Esophagus muscularis mucosa (tissue), 4 donors: Measurements from ENCODE around the gene PTOV1.

Experiments
- EP300 ChIP-seq: sonication (generic); formaldehyde crosslinking; IDR thresholded peaks from one replicate; pipeline ENCODE4 v1.6.1; 2017; ENCODE audit warnings: antibody characterized with exemption
- POLR2A ChIP-seq: fragments of 450-650 bp; IDR thresholded peaks from one replicate; pipeline ENCODE4 v1.6.1; 2017; ENCODE audit warnings: antibody characterized with exemption, moderate library complexity, mild to moderate bottlenecking, low read depth
- POLR2AphosphoS5 ChIP-seq, 2 donors: sonication (generic); formaldehyde crosslinking; IDR thresholded peaks; one replicate each; pipeline ENCODE4 v1.6.1; 2017; ENCODE audit warnings: antibody characterized with exemption in 2 of 2
- TF ChIP-seq, protein P1 (sequence below), 3 experiments: fragments of 200-600 bp in 2 of 3; fragments of 450-650 bp in 1 of 3; sonication (generic) in 2 of 3; IDR thresholded peaks; one replicate each; pipeline ENCODE4 v1.5.1; 2017 to 2019; ENCODE audit warnings: antibody characterized with exemption in 3 of 3, mild to moderate bottlenecking in 2 of 3, moderate library complexity in 1 of 3

GRCh38 chr19:49896863-49897621 is 46.1 kb downstream of the PTOV1 start, which contains the start of gene IL4I1:
- TF ChIP-seq POLR2A, result no peak
- TF ChIP-seq, protein P1, sequence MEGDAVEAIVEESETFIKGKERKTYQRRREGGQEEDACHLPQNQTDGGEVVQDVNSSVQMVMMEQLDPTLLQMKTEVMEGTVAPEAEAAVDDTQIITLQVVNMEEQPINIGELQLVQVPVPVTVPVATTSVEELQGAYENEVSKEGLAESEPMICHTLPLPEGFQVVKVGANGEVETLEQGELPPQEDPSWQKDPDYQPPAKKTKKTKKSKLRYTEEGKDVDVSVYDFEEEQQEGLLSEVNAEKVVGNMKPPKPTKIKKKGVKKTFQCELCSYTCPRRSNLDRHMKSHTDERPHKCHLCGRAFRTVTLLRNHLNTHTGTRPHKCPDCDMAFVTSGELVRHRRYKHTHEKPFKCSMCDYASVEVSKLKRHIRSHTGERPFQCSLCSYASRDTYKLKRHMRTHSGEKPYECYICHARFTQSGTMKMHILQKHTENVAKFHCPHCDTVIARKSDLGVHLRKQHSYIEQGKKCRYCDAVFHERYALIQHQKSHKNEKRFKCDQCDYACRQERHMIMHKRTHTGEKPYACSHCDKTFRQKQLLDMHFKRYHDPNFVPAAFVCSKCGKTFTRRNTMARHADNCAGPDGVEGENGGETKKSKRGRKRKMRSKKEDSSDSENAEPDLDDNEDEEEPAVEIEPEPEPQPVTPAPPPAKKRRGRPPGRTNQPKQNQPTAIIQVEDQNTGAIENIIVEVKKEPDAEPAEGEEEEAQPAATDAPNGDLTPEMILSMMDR (IDR thresholded peaks at IDR 0.05), result no peak
- TF ChIP-seq EP300, result no peak
- no peak for TF ChIP-seq POLR2AphosphoS5 (IDR thresholded peaks at IDR 0.05)
